Stimulated activated CD8-positive, alpha-beta memory T cell treated with anti-CD3 and anti-CD28 coated beads, Interleukin-12 subunit alpha, Interleukin-12 subunit beta, amount 100 ng/mL, for 24 hours (primary cell): Measurements from ENCODE around the gene MAPK8IP3.

Experiments
- DNase-seq: peaks from one replicate; pipeline ENCODE4 v3.0.0-alpha.2; 2020; ENCODE audit errors: extremely low read depth

The MAPK8IP3 gene

GRCh38 chr16:1763521-1764511, 57.8 kb downstream of the MAPK8IP3 start:
- no peak for DNase-seq

- no peak for DNase-seq
Observed at GRCh38 chr16:1764971-1765370, 59.0 kb downstream of the MAPK8IP3 start.

- no peak for DNase-seq
Observed at GRCh38 chr16:1765826-1766225, 59.8 kb downstream of the MAPK8IP3 start.

- no peak for DNase-seq
Observed at GRCh38 chr16:1766231-1766630, 60.2 kb downstream of the MAPK8IP3 start.

GRCh38 chr16:1766701-1767100, 60.7 kb downstream of the MAPK8IP3 start:
- no peak for DNase-seq

GRCh38 chr16:1767116-1767994, 61.4 kb downstream of the MAPK8IP3 start:
- no peak for DNase-seq

- DNase-seq, result no peak
Observed at GRCh38 chr16:1768061-1768766, 62.2 kb downstream of the MAPK8IP3 start.

GRCh38 chr16:1768767-1769401, 62.9 kb downstream of the MAPK8IP3 start:
- no peak for DNase-seq

- DNase-seq, result no peak
Observed at GRCh38 chr16:1769402-1770300, 63.7 kb downstream of the MAPK8IP3 start.

GRCh38 chr16:1770328-1771187, 64.6 kb downstream of the MAPK8IP3 start:
- DNase-seq, result no peak

GRCh38 chr16:1771188-1771863, 65.3 kb downstream of the MAPK8IP3 start, which contains the start of gene NME3:
TSS of gene NME3 (minus strand) at chr16:1771543. CDS start at chr16:1771534, 9 bp downstream.
- peak; percentile 51 for DNase-seq

- DNase-seq, result no peak
Observed at GRCh38 chr16:1771864-1772361, 65.9 kb downstream of the MAPK8IP3 start.

GRCh38 chr16:1772362-1772907, 66.4 kb downstream of the MAPK8IP3 start, which contains the start of gene EME2:
TSS of gene EME2 (plus strand) at chr16:1772810. CDS start at chr16:1773228, 418 bp downstream.
- no peak for DNase-seq

- peak; percentile 51 for DNase-seq
Observed at GRCh38 chr16:1772908-1773702, 67.1 kb downstream of the MAPK8IP3 start, which contains the start of gene MRPS34. TSS of gene MRPS34 (minus strand) at chr16:1773134. CDS start at chr16:1773119, 15 bp downstream.

GRCh38 chr16:1773703-1774447, 67.9 kb downstream of the MAPK8IP3 start:
- DNase-seq, result no peak

GRCh38 chr16:1774448-1774780, 68.4 kb downstream of the MAPK8IP3 start:
- DNase-seq, result no peak
